GM19467 (cell line): Measurements from ENCODE around the gene MYO5B.

Experiments used
- ATAC-seq: cut with Tn5 transposase; IDR thresholded peaks from one replicate; pipeline ENCODE4 v1.9.1; 2021; ENCODE audit warnings: mild to moderate bottlenecking, moderate library complexity; ENCODE audit not compliant: unreplicated experiment

Gene MYO5B

GRCh38 chr18:50074404-50074803, 120.5 kb downstream of the MYO5B start:
- ATAC-seq, result no peak

GRCh38 chr18:50073319-50073718, 121.6 kb downstream of the MYO5B start:
- ATAC-seq, result no peak

- ATAC-seq, result no peak
These were observed 122.8 kb downstream of the MYO5B start for GRCh38 chr18:50072146-50072545.

- no peak for ATAC-seq
These were observed 123.5 kb downstream of the MYO5B start for GRCh38 chr18:50071397-50071796.

- ATAC-seq, result no peak
These were observed 125.5 kb downstream of the MYO5B start for GRCh38 chr18:50069422-50069821.

- ATAC-seq, result no peak
These were observed 129.4 kb downstream of the MYO5B start for GRCh38 chr18:50065527-50065926.

GRCh38 chr18:50065039-50065438, 129.9 kb downstream of the MYO5B start:
- no peak for ATAC-seq

- no peak for ATAC-seq
These were observed 132.9 kb downstream of the MYO5B start for GRCh38 chr18:50061876-50062517.

- ATAC-seq, result no peak
These were observed 134.1 kb downstream of the MYO5B start for GRCh38 chr18:50060822-50061221.

GRCh38 chr18:50058731-50059130, 136.2 kb downstream of the MYO5B start:
- ATAC-seq, result no peak

GRCh38 chr18:50057009-50057408, 137.9 kb downstream of the MYO5B start:
- no peak for ATAC-seq

- ATAC-seq, result no peak
These were observed 138.8 kb downstream of the MYO5B start for GRCh38 chr18:50056185-50056584.

GRCh38 chr18:50055488-50055887, 139.5 kb downstream of the MYO5B start:
- ATAC-seq, result no peak

- ATAC-seq, result no peak
These were observed 141.8 kb downstream of the MYO5B start for GRCh38 chr18:50053111-50053510.

- ATAC-seq, result no peak
These were observed 143.7 kb downstream of the MYO5B start for GRCh38 chr18:50051288-50051687.

- ATAC-seq, result no peak
These were observed 149.8 kb downstream of the MYO5B start for GRCh38 chr18:50045126-50045525.

GRCh38 chr18:50044402-50044801, 150.5 kb downstream of the MYO5B start:
- ATAC-seq, result no peak

GRCh38 chr18:50042611-50043010, 152.3 kb downstream of the MYO5B start:
- ATAC-seq, result no peak

- ATAC-seq, result no peak
These were observed 155.2 kb downstream of the MYO5B start for GRCh38 chr18:50039746-50040145.

- no peak for ATAC-seq
These were observed 156.5 kb downstream of the MYO5B start for GRCh38 chr18:50038448-50038847.

- ATAC-seq, result no peak
These were observed 160.9 kb downstream of the MYO5B start for GRCh38 chr18:50034029-50034428.

GRCh38 chr18:50033004-50033403, 161.9 kb downstream of the MYO5B start:
- ATAC-seq, result no peak

GRCh38 chr18:50030146-50030545, 164.8 kb downstream of the MYO5B start:
- no peak for ATAC-seq
